PC-3 (cell line): ENCODE results near the gene PRUNE2. TPM values are rescaled to one million over a fixed set of nuclear protein-coding genes. Genes with fewer than 3 reads are reported as not detected.

Source experiments
- ATAC-seq: fragments of 200-7000 bp; cut with Tn5 transposase; 2 replicates; pipeline ENCODE4 v1.9.1; 2020; ENCODE audit warnings: mild to moderate bottlenecking, moderate library complexity
- BruUV-seq: library from RNA; stranded (reverse); fragments of 400-500 nt; replicated peaks from 2 replicates; lab custom pipeline; 2021; lab: Mats Ljungman, UMichigan
- CTCF ChIA-PET: fragments of 300-600 bp; sonication (Branson Sonifier 250); formaldehyde crosslinking; loops from one replicate; lab custom pipeline; 2022; ENCODE audit warnings: antibody characterized with exemption; lab: Charles Lee
- POLR2A ChIA-PET: fragments of 300-600 bp; sonication (Branson Sonifier 250); formaldehyde crosslinking; loops from one replicate; lab custom pipeline; 2022; ENCODE audit warnings: antibody characterized with exemption; ENCODE audit not compliant: unreplicated experiment; lab: Charles Lee
- DNase-seq: peaks from one replicate; pipeline ENCODE4 v3.0.0-alpha.2; 2015
- H2AFZ ChIP-seq: fragments of 300-600 bp; sonication (generic); 2 replicates; pipeline ENCODE4 v1.6.0; 2016; ENCODE audit warnings: antibody characterized with exemption, low read length
- H3F3A ChIP-seq: fragments of 300-600 bp; sonication (generic); one replicate; pipeline ENCODE4 v1.6.0; 2017; ENCODE audit warnings: antibody characterized with exemption, low read length, control low read depth, mild to moderate bottlenecking; ENCODE audit not compliant: unreplicated experiment
- H3K27ac ChIP-seq: fragments of 300-600 bp; sonication (generic); 2 replicates; pipeline ENCODE4 v1.5.1; 2016; ENCODE audit warnings: mild to moderate bottlenecking, low read length
- H3K27me3 ChIP-seq: fragments of 300-600 bp; sonication (generic); 2 replicates; pipeline ENCODE4 v1.6.1; 2016; ENCODE audit warnings: low read length, mixed read lengths
- H3K36me3 ChIP-seq: fragments of 300-600 bp; sonication (generic); 2 replicates; pipeline ENCODE4 v1.6.1; 2016; ENCODE audit warnings: low read depth, mixed run types, low read length, mixed read lengths
- H3K4me1 ChIP-seq: fragments of 300-600 bp; sonication (generic); 2 replicates; pipeline ENCODE4 v1.5.1; 2016; ENCODE audit warnings: low read length; ENCODE audit not compliant: insufficient read depth
- H3K4me2 ChIP-seq: fragments of 300-600 bp; sonication (generic); 2 replicates; pipeline ENCODE4 v1.6.0; 2016; ENCODE audit warnings: low read length
- H3K4me3 ChIP-seq: fragments of 300-600 bp; sonication (generic); 2 replicates; pipeline ENCODE4 v1.5.1; 2016; ENCODE audit warnings: mild to moderate bottlenecking, low read length, mixed read lengths
- H3K79me2 ChIP-seq: fragments of 300-600 bp; sonication (generic); 2 replicates; pipeline ENCODE4 v1.6.1; 2017; ENCODE audit warnings: low read length, mixed read lengths
- H3K9ac ChIP-seq: fragments of 300-600 bp; sonication (generic); 2 replicates; pipeline ENCODE4 v1.6.0; 2016; ENCODE audit warnings: mild to moderate bottlenecking, low read length
- H3K9me2 ChIP-seq: fragments of 300-600 bp; sonication (generic); replicated peaks from 2 replicates; pipeline ENCODE4 v1.6.1; 2016; ENCODE audit warnings: mixed run types, low read length, mixed read lengths
- H3K9me3 ChIP-seq: fragments of 300-600 bp; sonication (generic); 2 replicates; pipeline ENCODE4 v1.6.1; 2016; ENCODE audit warnings: low read length, mixed read lengths
- H4K20me1 ChIP-seq: fragments of 300-600 bp; sonication (generic); 2 replicates; pipeline ENCODE4 v1.6.1; 2016; ENCODE audit warnings: low read length, mixed read lengths
- CTCF ChIP-seq: fragments of 300-600 bp; sonication (generic); conservative IDR thresholded peaks from 2 replicates; pipeline ENCODE4 v1.5.1; 2017; ENCODE audit warnings: antibody characterized with exemption, low read depth, mild to moderate bottlenecking, low read length
- EZH2 ChIP-seq: fragments of 300-600 bp; sonication (generic); IDR thresholded peaks from one replicate; pipeline ENCODE4 v1.6.1; 2017; ENCODE audit warnings: antibody characterized with exemption, mild to moderate bottlenecking, low read length; ENCODE audit not compliant: unreplicated experiment
- EZH2phosphoT487 ChIP-seq: fragments of 300-600 bp; sonication (generic); IDR thresholded peaks from 2 replicates; pipeline ENCODE4 v1.6.1; 2018; ENCODE audit warnings: mild to moderate bottlenecking, antibody characterized with exemption, low read length, borderline replicate concordance
- intact Hi-C: fragments of 100-400 bp; cut with micrococcal nuclease; formaldehyde crosslinking; loops from 2 replicates; pipeline ENCODE4 v1.9.0; 2023
- total RNA-seq: library from RNA; depleted of rRNA; stranded (reverse); fragments of >200 nt; gene quantifications from 2 replicates; pipeline ENCODE4 v1.2.3, GENCODE V29; 2014

PRUNE2 gene
- total RNA-seq, 1 experiment from 2014 or later: not detected

DNA sequence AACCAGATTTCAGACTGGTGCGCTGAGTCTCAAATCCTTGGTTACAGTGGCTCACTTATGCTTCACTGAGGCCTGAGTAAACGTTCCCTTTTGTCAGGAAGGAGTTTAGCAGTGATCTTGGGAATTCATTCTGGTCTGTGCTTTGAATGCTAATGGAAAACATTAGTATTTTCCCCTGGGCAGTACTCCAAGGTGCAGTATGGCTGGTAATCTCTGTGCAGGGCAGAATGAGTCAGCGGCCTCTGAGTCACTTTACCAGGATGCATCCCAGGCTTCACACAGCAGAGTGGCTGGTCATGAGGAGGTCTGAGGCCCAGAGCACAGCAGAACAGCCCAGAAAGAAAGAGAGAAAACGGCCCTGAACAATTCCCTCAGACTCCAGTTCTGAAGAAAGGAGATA, 87.6 kb downstream of the PRUNE2 start:
- CTCF ChIA-PET: no interaction called here
- no peaks in the 10 kb centered on the region for H3K9me2 ChIP-seq
- peak overlapping the region; percentile 98 for H3K27ac ChIP-seq
- intact Hi-C loops: loop anchor here (1.0 kb wide), 1 partner anchor 49 kb away; no protein-coding TSS in a partner anchor
- no peaks in the 10 kb centered on the region for H3K79me2 ChIP-seq
- ATAC-seq (peak; percentile 100), DNase-seq (peak; percentile 92)
- peak overlapping the region; percentile 59 for H3K9ac ChIP-seq
- H3K4me3 ChIP-seq: no peak overlapping the region; the same call in 1 of the 2 replicates
- H4K20me1 ChIP-seq: no peaks in the 10 kb centered on the region
- no peaks in the 10 kb centered on the region; the same call in 1 of the 2 replicates for H3K27me3 ChIP-seq
- H2AFZ ChIP-seq: peak overlapping the region; percentile 37
- peak overlapping the region; percentile 70 for H3K4me2 ChIP-seq
- no peaks in the 10 kb centered on the region for H3K9me3 ChIP-seq
- TF ChIP-seq CTCF: no peak
- peaks cover 21% of the 10 kb centered on the region for H3K4me1 ChIP-seq
- H3F3A ChIP-seq: peaks cover 6% of the 10 kb centered on the region
- BruUV-seq: no TSS peak
- H3K36me3 ChIP-seq: no peaks in the 10 kb centered on the region
- POLR2A ChIA-PET: no interaction called here

DNA sequence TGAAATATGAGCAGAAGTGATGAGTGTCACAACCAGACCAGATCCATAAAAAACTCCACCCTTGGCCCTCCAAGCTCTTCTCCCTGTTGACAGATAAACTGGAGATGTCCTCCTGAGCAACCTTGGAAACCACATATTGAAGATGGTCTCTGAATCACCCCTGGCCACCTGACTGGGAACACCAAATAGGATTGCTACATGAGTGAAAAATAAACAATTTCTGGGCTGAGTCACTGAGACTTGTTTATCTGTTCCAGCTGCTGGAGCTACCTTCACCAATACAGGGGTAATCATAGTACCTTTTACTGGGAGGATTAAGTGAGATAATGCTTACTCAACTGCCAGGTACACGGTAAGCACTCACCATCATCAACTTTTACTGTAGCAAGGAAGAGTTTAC, 88.4 kb downstream of the PRUNE2 start:
- Histone ChIP-seq H4K20me1 (no peaks in the 10 kb centered on the region), H3K9me3 (no peaks in the 10 kb centered on the region), H3K4me3 (no peak overlapping the region; the same call in 1 of the 2 replicates), H3K9ac (peak overlapping the region; percentile 59), H3K4me1 (peaks cover 21% of the 10 kb centered on the region), H3K27me3 (no peaks in the 10 kb centered on the region; the same call in 1 of the 2 replicates), H3K9me2 (no peaks in the 10 kb centered on the region), H2AFZ (no peak overlapping the region), H3K79me2 (no peaks in the 10 kb centered on the region), H3K36me3 (no peaks in the 10 kb centered on the region), H3K4me2 (peak overlapping the region; percentile 70), H3K27ac (peak overlapping the region; percentile 98), H3F3A (peaks cover 6% of the 10 kb centered on the region)
- DNase-seq (peak; percentile 75), ATAC-seq (peak; percentile 30; the same call in 1 of the 2 replicates)
- no TSS peak for BruUV-seq
- POLR2A ChIA-PET: no interaction called here
- intact Hi-C loops: no loop called here
- CTCF ChIA-PET: no interaction called here
- TF ChIP-seq EZH2phosphoT487 (no peak), EZH2 (no peak), CTCF (no peak)

DNA sequence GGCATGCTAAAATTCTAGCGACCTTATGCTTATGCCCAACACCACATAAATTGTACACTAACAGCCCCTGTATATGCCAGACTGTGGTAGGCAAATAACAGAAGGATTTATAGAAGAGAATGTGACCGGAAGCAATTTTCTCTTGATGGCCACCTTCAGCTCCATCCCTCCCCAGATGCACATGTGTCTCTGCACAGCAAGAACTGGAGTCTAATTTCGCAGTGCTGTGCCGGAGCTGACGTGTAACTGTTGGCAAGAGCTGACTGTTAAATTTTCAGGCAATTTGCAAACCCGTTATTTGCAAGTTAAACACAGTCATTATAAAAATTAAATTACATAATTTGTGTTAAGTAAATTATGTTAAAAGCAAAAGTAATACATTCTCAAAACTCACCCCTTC, 93.3 kb downstream of the PRUNE2 start:
- Histone ChIP-seq H3K27me3 (peaks cover 6% of the 10 kb centered on the region; the same call in 1 of the 2 replicates), H3K4me1 (peaks cover 9% of the 10 kb centered on the region), H3K9me3 (no peaks in the 10 kb centered on the region), H3K27ac (no peak overlapping the region), H4K20me1 (no peaks in the 10 kb centered on the region), H3K9me2 (no peaks in the 10 kb centered on the region), H2AFZ (no peak overlapping the region), H3K36me3 (no peaks in the 10 kb centered on the region), H3K79me2 (no peaks in the 10 kb centered on the region), H3K9ac (no peak overlapping the region), H3K4me2 (no peak overlapping the region), H3F3A (peaks cover under 1% of the 10 kb centered on the region), H3K4me3 (no peak overlapping the region)
- no TSS peak for BruUV-seq
- ChIA-PET POLR2A (no interaction called here), CTCF (no interaction called here)
- DNase-seq (no peak), ATAC-seq (no peak)
- no peak for TF ChIP-seq EZH2phosphoT487
- no peak for TF ChIP-seq CTCF
- intact Hi-C loops: no loop called here
